DOHH2 (cell line): ENCODE data around the gene ABR.

Source experiments
- CTCF ChIP-seq: fragments of 200-600 bp; sonication (generic); IDR thresholded peaks from one replicate; pipeline ENCODE4 v1.5.1; 2014; ENCODE audit warnings: antibody characterized with exemption, mild to moderate bottlenecking, low read depth, low read length; ENCODE audit not compliant: poor library complexity, severe bottlenecking
- EZH2phosphoT487 ChIP-seq: fragments of 200-600 bp; sonication (generic); IDR thresholded peaks from 2 replicates; pipeline ENCODE4 v1.6.1; 2017; ENCODE audit warnings: borderline replicate concordance, mild to moderate bottlenecking, antibody characterized with exemption, low read length, moderate library complexity, mixed read lengths

GRCh38 chr17:1182811-1183170 is 3.0 kb upstream of the ABR start:
- no peak for TF ChIP-seq CTCF
- no peak for TF ChIP-seq EZH2phosphoT487
